HEK293 (cell line): ENCODE results near the gene SPATA6L.

Experiments
- CTCF ChIA-PET: fragments of 350-600 bp; formaldehyde crosslinking; extraction: SDS; loops from one replicate; lab custom pipeline; 2021; ENCODE audit warnings: antibody characterized with exemption; lab: Yijun Ruan, JAX
- POLR2A ChIA-PET: fragments of 300-600 bp; formaldehyde crosslinking; extraction: SDS; loops from one replicate; lab custom pipeline; 2020; ENCODE audit warnings: antibody characterized with exemption, inconsistent platforms; lab: Yijun Ruan, JAX
- H3K27ac ChIP-seq: fragments of 200-500 bp; sonication (Bioruptor generic); 2 replicates; pipeline ENCODE4 v1.5.1; 2014; ENCODE audit warnings: low read depth, low read length, control low read depth, inconsistent platforms; ENCODE audit errors: extremely low read depth
- H3K36me3 ChIP-seq, 2 experiments: fragments of 200-500 bp in 1 of 2; sonication (Bioruptor generic) in 1 of 2; 1 replicate in 1 of 2; 2 replicates in 1 of 2; pipeline ENCODE4 v1.5.1; 2014 to 2017; ENCODE audit warnings: inconsistent platforms in 2 of 2, low read length in 2 of 2; ENCODE audit not compliant: control insufficient read depth in 2 of 2, insufficient read depth in 1 of 2
- H3K4me1 ChIP-seq: fragments of 200-500 bp; sonication (Bioruptor generic); 2 replicates; pipeline ENCODE4 v1.5.1; 2014; ENCODE audit warnings: mild to moderate bottlenecking, low read length, inconsistent platforms; ENCODE audit not compliant: control insufficient read depth, insufficient read depth
- H3K4me3 ChIP-seq: 2 replicates; pipeline ENCODE4 v1.5.1; 2011; ENCODE audit warnings: low read depth, mild to moderate bottlenecking, control low read depth, low read length, moderate library complexity
- H3K9me3 ChIP-seq: fragments of 200-500 bp; sonication (Bioruptor generic); 2 replicates; pipeline ENCODE4 v1.5.1; 2014; ENCODE audit warnings: low read depth, low read length, inconsistent platforms; ENCODE audit not compliant: control insufficient read depth, insufficient read depth
- BCL11B ChIP-seq: fragments of 450-650 bp; formaldehyde crosslinking; IDR thresholded peaks from 2 replicates; pipeline ENCODE4 v1.5.1; 2016; ENCODE audit warnings: low read depth, missing biosample characterization, missing genetic modification characterization
- KLF10 ChIP-seq: fragments of 450-650 bp; IDR thresholded peaks from 2 replicates; pipeline ENCODE4 v1.5.1; 2018; ENCODE audit warnings: missing biosample characterization, mild to moderate bottlenecking, missing genetic modification characterization
- REPIN1 ChIP-seq: fragments of 450-650 bp; formaldehyde crosslinking; IDR thresholded peaks from 2 replicates; pipeline ENCODE4 v1.5.1; 2017; ENCODE audit warnings: missing biosample characterization, missing genetic modification characterization, low read depth
- TRIM28 ChIP-seq: IDR thresholded peaks from 2 replicates; pipeline ENCODE4 v1.6.1; 2011; ENCODE audit warnings: low read length, control low read depth, borderline replicate concordance
- WT1 ChIP-seq: fragments of 450-650 bp; formaldehyde crosslinking; IDR thresholded peaks from 2 replicates; pipeline ENCODE4 v1.5.1; 2016; ENCODE audit warnings: missing biosample characterization, missing genetic modification characterization
- ZEB2 ChIP-seq: fragments of 450-650 bp; formaldehyde crosslinking; IDR thresholded peaks from 2 replicates; pipeline ENCODE4 v1.5.1; 2016; ENCODE audit warnings: missing biosample characterization, missing genetic modification characterization
- ZFP37 ChIP-seq: fragments of 450-650 bp; formaldehyde crosslinking; IDR thresholded peaks from 2 replicates; pipeline ENCODE4 v1.5.1; 2016; ENCODE audit warnings: missing biosample characterization, missing genetic modification characterization
- ZNF24 ChIP-seq: fragments of 450-650 bp; formaldehyde crosslinking; IDR thresholded peaks from 2 replicates; pipeline ENCODE4 v1.5.1; 2016; ENCODE audit warnings: missing biosample characterization, missing genetic modification characterization
- ZNF530 ChIP-seq: fragments of 450-650 bp; formaldehyde crosslinking; IDR thresholded peaks from 2 replicates; pipeline ENCODE4 v1.5.1; 2016; ENCODE audit warnings: low read depth, missing biosample characterization, missing genetic modification characterization
- ZNF558 ChIP-seq: fragments of 450-650 bp; formaldehyde crosslinking; IDR thresholded peaks from 2 replicates; pipeline ENCODE4 v1.5.1; 2016; ENCODE audit warnings: missing biosample characterization, missing genetic modification characterization
- ZNF664 ChIP-seq: fragments of 450-650 bp; formaldehyde crosslinking; IDR thresholded peaks from 2 replicates; pipeline ENCODE4 v1.5.1; 2016; ENCODE audit warnings: missing biosample characterization, missing genetic modification characterization
- ZNF677 ChIP-seq: fragments of 450-650 bp; IDR thresholded peaks from 2 replicates; pipeline ENCODE4 v1.5.0; 2018; ENCODE audit warnings: missing biosample characterization, mild to moderate bottlenecking, missing genetic modification characterization, moderate library complexity
- ZNF830 ChIP-seq: fragments of 450-650 bp; IDR thresholded peaks from 2 replicates; pipeline ENCODE4 v1.5.0; 2018; ENCODE audit warnings: missing biosample characterization, missing genetic modification characterization, low read depth, mild to moderate bottlenecking, moderate library complexity
- ZXDB ChIP-seq: fragments of 450-650 bp; formaldehyde crosslinking; IDR thresholded peaks from 2 replicates; pipeline ENCODE4 v1.5.1; 2016; ENCODE audit warnings: missing biosample characterization, missing genetic modification characterization
- TF ChIP-seq, protein P1 (sequence below): fragments of 450-650 bp; IDR thresholded peaks from 2 replicates; pipeline ENCODE4 v1.5.1; 2018; ENCODE audit warnings: missing biosample characterization, missing genetic modification characterization
- TF ChIP-seq, protein P2 (sequence below): fragments of 450-650 bp; formaldehyde crosslinking; IDR thresholded peaks from 2 replicates; pipeline ENCODE4 v1.5.1; 2017; ENCODE audit warnings: missing biosample characterization, missing genetic modification characterization
- TF ChIP-seq, protein P3 (sequence below): fragments of 450-650 bp; formaldehyde crosslinking; IDR thresholded peaks from 2 replicates; pipeline ENCODE4 v1.5.1; 2016; ENCODE audit warnings: missing biosample characterization, missing genetic modification characterization
- TF ChIP-seq, protein P4 (sequence below): fragments of 450-650 bp; formaldehyde crosslinking; IDR thresholded peaks from 2 replicates; pipeline ENCODE4 v1.5.0; 2017; ENCODE audit warnings: missing biosample characterization, missing genetic modification characterization, borderline replicate concordance
- TF ChIP-seq, protein P5 (sequence below): fragments of 450-650 bp; formaldehyde crosslinking; IDR thresholded peaks from 2 replicates; pipeline ENCODE4 v1.5.1; 2017; ENCODE audit warnings: missing biosample characterization, missing genetic modification characterization

Gene SPATA6L

DNA sequence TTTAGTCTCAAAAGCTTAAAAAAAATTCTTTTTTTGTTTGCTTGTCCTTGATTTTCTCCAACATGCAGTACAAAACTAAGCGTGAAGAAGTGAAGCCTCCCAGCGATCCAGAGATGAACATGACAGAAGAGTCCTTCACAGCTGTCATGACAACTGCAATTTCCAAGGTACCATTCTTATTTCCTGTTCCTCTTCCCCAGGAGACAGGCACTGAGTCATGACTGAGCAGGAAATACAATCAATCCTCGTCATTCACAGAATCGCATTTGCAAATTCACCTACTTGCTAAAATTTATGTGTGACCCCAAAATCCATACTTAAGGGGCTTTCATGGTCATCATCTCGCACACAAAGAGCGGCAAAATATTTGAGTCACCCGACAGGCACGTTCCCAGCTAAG, 98.7 kb downstream of the SPATA6L start:
- CTCF ChIA-PET = no interaction called here
- no peaks in the 10 kb centered on the region for H3K36me3 ChIP-seq
- no peaks in the 10 kb centered on the region for H3K9me3 ChIP-seq
- no peak overlapping the region for H3K27ac ChIP-seq
- H3K4me1 ChIP-seq = no peaks in the 10 kb centered on the region
- POLR2A ChIA-PET = no interaction called here
- no peak overlapping the region for H3K4me3 ChIP-seq
- TF ChIP-seq ZNF677 (tag by site-specific recombination) = no peak

DNA sequence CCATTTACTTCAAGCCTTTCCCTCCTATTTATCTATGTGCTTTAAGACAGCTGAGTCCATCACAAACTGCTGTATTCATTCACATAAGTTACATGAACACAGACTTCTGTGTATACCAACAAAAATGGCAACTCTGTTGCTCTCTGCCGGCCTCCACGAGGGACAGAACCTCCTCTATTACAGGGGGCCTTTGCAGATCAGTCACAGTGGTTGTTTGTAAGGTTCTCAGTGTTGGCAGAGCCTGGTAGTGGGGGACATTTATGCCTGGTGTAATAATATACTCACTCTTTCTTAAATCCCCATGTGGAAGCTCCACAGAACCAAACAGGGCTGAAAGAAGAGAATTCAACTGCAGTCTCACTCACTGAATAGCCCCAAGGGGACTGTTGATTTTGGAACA, 99.5 kb downstream of the SPATA6L start:
- H3K27ac ChIP-seq = no peak overlapping the region
- no peaks in the 10 kb centered on the region for H3K36me3 ChIP-seq
- no peak overlapping the region for H3K4me3 ChIP-seq
- no peaks in the 10 kb centered on the region for H3K4me1 ChIP-seq
- H3K9me3 ChIP-seq = no peaks in the 10 kb centered on the region
- TF ChIP-seq KLF10 (tag by site-specific recombination) (no peak), ZXDB (no peak), BCL11B (tag by site-specific recombination) (no peak), ZNF530 (tag by site-specific recombination) (no peak), ZEB2 (tag by site-specific recombination) (no peak), TRIM28 (no peak), ZNF664 (tag by site-specific recombination) (no peak)
- TF ChIP-seq, protein P1, sequence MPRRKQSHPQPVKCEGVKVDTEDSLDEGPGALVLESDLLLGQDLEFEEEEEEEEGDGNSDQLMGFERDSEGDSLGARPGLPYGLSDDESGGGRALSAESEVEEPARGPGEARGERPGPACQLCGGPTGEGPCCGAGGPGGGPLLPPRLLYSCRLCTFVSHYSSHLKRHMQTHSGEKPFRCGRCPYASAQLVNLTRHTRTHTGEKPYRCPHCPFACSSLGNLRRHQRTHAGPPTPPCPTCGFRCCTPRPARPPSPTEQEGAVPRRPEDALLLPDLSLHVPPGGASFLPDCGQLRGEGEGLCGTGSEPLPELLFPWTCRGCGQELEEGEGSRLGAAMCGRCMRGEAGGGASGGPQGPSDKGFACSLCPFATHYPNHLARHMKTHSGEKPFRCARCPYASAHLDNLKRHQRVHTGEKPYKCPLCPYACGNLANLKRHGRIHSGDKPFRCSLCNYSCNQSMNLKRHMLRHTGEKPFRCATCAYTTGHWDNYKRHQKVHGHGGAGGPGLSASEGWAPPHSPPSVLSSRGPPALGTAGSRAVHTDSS (tag by site-specific recombination) = no peak
- TF ChIP-seq, protein P2, sequence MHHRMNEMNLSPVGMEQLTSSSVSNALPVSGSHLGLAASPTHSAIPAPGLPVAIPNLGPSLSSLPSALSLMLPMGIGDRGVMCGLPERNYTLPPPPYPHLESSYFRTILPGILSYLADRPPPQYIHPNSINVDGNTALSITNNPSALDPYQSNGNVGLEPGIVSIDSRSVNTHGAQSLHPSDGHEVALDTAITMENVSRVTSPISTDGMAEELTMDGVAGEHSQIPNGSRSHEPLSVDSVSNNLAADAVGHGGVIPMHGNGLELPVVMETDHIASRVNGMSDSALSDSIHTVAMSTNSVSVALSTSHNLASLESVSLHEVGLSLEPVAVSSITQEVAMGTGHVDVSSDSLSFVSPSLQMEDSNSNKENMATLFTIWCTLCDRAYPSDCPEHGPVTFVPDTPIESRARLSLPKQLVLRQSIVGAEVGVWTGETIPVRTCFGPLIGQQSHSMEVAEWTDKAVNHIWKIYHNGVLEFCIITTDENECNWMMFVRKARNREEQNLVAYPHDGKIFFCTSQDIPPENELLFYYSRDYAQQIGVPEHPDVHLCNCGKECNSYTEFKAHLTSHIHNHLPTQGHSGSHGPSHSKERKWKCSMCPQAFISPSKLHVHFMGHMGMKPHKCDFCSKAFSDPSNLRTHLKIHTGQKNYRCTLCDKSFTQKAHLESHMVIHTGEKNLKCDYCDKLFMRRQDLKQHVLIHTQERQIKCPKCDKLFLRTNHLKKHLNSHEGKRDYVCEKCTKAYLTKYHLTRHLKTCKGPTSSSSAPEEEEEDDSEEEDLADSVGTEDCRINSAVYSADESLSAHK (tag by site-specific recombination) = no peak
- ChIA-PET POLR2A (no interaction called here), CTCF (interaction anchor here (0.5 kb wide), 1 partner anchor 1047 kb away, joined by 3 read pairs; no protein-coding TSS in a partner anchor)

DNA sequence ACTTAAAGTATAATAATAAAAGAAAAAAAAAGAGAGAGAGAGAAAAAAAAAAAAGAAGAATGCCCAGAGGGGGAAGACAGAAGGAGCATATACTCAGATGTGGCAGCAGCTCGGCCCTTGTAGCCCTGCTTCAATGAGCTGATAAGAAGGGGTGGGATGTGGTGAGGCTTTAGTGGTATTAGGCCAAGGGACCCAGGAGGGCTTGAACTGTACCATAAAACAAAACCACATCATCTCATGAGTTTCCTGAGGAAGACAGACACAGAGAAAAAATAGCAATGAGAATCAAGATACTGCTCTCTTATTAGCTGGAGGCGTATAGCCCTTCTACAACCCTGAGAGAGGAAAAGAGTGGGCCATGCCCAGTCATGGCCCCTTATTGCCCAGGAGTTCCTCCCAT, 103.2 kb downstream of the SPATA6L start:
- ChIA-PET CTCF (no interaction called here), POLR2A (no interaction called here)
- Histone ChIP-seq H3K27ac (no peak overlapping the region), H3K36me3 (no peaks in the 10 kb centered on the region), H3K9me3 (no peaks in the 10 kb centered on the region), H3K4me1 (no peaks in the 10 kb centered on the region), H3K4me3 (no peak overlapping the region)
- TF ChIP-seq, protein P3, sequence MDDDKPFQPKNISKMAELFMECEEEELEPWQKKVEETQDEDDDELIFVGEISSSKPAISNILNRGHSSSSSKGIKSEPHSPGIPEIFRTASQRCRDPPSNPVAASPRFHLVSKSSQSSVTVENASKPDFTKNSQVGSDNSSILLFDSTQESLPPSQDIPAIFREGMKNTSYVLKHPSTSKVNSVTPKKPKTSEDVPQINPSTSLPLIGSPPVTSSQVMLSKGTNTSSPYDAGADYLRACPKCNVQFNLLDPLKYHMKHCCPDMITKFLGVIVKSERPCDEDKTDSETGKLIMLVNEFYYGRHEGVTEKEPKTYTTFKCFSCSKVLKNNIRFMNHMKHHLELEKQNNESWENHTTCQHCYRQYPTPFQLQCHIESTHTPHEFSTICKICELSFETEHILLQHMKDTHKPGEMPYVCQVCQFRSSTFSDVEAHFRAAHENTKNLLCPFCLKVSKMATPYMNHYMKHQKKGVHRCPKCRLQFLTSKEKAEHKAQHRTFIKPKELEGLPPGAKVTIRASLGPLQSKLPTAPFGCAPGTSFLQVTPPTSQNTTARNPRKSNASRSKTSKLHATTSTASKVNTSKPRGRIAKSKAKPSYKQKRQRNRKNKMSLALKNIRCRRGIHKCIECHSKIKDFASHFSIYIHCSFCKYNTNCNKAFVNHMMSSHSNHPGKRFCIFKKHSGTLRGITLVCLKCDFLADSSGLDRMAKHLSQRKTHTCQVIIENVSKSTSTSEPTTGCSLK = no peak
- TF ChIP-seq, protein P4, sequence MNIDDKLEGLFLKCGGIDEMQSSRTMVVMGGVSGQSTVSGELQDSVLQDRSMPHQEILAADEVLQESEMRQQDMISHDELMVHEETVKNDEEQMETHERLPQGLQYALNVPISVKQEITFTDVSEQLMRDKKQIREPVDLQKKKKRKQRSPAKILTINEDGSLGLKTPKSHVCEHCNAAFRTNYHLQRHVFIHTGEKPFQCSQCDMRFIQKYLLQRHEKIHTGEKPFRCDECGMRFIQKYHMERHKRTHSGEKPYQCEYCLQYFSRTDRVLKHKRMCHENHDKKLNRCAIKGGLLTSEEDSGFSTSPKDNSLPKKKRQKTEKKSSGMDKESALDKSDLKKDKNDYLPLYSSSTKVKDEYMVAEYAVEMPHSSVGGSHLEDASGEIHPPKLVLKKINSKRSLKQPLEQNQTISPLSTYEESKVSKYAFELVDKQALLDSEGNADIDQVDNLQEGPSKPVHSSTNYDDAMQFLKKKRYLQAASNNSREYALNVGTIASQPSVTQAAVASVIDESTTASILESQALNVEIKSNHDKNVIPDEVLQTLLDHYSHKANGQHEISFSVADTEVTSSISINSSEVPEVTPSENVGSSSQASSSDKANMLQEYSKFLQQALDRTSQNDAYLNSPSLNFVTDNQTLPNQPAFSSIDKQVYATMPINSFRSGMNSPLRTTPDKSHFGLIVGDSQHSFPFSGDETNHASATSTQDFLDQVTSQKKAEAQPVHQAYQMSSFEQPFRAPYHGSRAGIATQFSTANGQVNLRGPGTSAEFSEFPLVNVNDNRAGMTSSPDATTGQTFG (tag by site-specific recombination) = no peak
- TF ChIP-seq ZNF830 (tag by site-specific recombination) = no peak
- TF ChIP-seq WT1 = no peak
- no peak for TF ChIP-seq ZNF24 (tag by site-specific recombination)
- TF ChIP-seq REPIN1 (tag by site-specific recombination) = no peak
- TF ChIP-seq, protein P5, sequence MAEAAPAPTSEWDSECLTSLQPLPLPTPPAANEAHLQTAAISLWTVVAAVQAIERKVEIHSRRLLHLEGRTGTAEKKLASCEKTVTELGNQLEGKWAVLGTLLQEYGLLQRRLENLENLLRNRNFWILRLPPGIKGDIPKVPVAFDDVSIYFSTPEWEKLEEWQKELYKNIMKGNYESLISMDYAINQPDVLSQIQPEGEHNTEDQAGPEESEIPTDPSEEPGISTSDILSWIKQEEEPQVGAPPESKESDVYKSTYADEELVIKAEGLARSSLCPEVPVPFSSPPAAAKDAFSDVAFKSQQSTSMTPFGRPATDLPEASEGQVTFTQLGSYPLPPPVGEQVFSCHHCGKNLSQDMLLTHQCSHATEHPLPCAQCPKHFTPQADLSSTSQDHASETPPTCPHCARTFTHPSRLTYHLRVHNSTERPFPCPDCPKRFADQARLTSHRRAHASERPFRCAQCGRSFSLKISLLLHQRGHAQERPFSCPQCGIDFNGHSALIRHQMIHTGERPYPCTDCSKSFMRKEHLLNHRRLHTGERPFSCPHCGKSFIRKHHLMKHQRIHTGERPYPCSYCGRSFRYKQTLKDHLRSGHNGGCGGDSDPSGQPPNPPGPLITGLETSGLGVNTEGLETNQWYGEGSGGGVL (tag by site-specific recombination) = no peak
- no peak for TF ChIP-seq ZNF558 (tag by site-specific recombination)
- TF ChIP-seq ZFP37 (tag by site-specific recombination) = no peak
